ENCODE measurements around the gene TUBA4B. TPM values are rescaled to one million over a fixed set of nuclear protein-coding genes. Genes with fewer than 3 reads are reported as not detected.

TUBA4B gene
- total RNA-seq, result 0.25 TPM in 1 of 2 replicates, not detected in the other

- DNase-seq (ENCODE audit: low read depth), result no peak
Measured at GRCh38 chr2:219252900-219253752, at the start of gene TUBA4B. TSS of gene TUBA4B (plus strand) at chr2:219253243. CDS start at chr2:219253408, 165 bp downstream.

DNA sequence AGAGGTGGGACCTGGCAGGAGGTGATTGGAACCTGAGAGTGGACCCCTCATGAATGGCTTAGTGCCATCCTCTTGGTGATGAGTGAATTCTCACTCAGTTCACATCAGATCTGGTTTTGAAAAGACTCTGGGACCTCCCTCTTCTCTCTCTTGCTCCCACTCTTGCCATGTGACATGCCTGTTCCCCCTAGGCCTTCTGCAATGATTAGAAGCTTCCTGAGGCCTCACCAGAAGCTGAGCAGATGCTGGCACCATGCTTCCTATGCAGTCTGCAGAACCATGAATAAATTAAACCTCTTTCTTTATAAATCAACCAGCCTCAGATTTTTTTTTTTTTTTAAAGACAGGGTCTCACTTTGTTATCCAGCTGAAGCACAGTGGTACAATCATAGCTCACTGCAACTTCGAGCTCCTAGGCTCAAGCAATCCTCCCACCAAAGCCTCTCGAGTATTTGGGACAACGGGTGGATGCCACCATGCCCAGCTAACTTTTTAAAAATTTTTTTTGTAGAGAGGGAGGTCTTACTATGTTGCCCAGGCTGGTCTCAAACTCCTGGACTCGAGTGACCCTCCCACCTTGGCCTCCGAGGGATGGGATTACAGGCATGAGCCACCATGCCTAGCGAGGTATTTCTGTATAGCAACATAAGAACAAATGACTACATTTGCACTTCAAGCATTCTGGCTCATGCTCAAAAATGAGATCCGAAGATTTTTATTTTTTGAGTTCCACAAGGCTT, 48.4 kb upstream of the TUBA4B start:
- DNase-seq (ENCODE audit: low read depth), result no peak

- DNase-seq (ENCODE audit: low read depth), result no peak
Measured at GRCh38 chr2:219205165-219205538, 47.9 kb upstream of the TUBA4B start.

DNA sequence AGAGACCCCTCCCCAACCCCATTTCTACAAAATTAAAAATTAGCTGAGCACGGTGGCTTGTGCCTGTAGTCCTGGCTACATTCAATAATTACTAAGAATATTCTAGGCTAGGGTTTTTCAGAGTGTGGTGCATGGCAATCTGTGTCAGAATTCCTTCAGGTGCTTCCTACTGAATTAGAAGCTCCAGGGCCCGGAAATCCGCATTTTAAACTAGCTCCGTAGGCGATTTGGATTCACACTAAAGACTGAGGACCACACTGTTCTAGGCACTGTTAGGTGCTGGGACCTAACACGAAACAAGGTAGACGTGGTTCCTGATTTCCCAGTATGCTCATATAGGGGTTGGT, 47.1 kb upstream of the TUBA4B start:
- DNase-seq (ENCODE audit: low read depth), result no peak

DNA sequence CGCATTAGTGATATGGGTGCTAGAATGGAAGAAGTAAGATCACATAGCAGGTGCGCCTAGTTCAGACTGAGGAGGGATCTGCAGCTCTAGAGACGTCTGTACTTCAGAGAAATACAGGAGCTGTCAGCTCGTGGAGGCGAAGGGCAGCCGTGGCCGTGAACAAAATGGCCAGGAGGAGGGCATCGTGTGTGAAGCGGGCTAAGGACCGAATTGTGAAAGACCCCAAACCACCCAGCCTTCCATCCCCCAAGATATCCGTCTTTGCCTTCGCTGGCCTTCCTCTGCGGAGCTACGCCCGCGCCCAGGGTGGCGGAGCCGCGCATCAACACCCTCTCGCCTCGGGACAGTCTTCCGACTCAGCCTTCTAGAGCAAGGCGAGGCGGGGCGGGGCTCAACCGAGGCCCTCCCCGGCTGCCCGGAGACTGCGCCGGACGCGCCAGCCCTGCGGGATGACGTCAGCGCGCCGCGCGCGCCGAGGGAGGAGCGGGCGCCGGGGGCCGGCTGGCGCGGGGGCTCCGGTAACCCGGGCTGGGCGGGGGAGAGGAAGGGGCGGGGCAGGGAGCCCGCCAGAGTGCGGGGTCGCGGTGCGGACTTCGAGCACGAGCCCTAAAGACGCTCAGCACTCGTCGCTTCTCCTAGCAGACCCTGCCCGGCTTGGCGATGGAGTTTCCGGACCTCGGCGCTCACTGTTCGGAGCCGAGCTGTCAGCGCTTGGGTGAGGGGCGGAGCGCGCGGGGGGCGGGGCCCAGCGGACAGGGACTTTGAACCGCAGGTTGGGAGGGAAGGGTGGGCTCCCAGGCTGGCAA, 46.5 kb upstream of the TUBA4B start, which contains the start of gene ZFAND2B:
Gene ZFAND2B (plus strand): TSS at position 455 of the 806 bp plus-strand sequence. CDS start 206 bp downstream, at position 661.
- DNase-seq (ENCODE audit: low read depth), result peak; percentile 76

- DNase-seq (ENCODE audit: low read depth), result no peak
Measured at GRCh38 chr2:219207134-219207883, 45.7 kb upstream of the TUBA4B start.

- DNase-seq (ENCODE audit: low read depth), result peak; percentile 55
Measured at GRCh38 chr2:219207884-219208740, 44.9 kb upstream of the TUBA4B start.

GRCh38 chr2:219209236-219210195, 43.5 kb upstream of the TUBA4B start:
- DNase-seq (ENCODE audit: low read depth), result no peak

GRCh38 chr2:219210196-219210885, 42.7 kb upstream of the TUBA4B start:
- no peak for DNase-seq (ENCODE audit: low read depth)

- no peak for DNase-seq (ENCODE audit: low read depth)
Measured at GRCh38 chr2:219210886-219211362, 42.1 kb upstream of the TUBA4B start.

- no peak for DNase-seq (ENCODE audit: low read depth)
Measured at GRCh38 chr2:219213026-219213415, 40.0 kb upstream of the TUBA4B start.

GRCh38 chr2:219213486-219214071, 39.5 kb upstream of the TUBA4B start:
- no peak for DNase-seq (ENCODE audit: low read depth)

- DNase-seq (ENCODE audit: low read depth), result no peak
Measured at GRCh38 chr2:219214141-219214540, 38.9 kb upstream of the TUBA4B start.

- no peak for DNase-seq (ENCODE audit: low read depth)
Measured at GRCh38 chr2:219214786-219215185, 38.3 kb upstream of the TUBA4B start.

DNA sequence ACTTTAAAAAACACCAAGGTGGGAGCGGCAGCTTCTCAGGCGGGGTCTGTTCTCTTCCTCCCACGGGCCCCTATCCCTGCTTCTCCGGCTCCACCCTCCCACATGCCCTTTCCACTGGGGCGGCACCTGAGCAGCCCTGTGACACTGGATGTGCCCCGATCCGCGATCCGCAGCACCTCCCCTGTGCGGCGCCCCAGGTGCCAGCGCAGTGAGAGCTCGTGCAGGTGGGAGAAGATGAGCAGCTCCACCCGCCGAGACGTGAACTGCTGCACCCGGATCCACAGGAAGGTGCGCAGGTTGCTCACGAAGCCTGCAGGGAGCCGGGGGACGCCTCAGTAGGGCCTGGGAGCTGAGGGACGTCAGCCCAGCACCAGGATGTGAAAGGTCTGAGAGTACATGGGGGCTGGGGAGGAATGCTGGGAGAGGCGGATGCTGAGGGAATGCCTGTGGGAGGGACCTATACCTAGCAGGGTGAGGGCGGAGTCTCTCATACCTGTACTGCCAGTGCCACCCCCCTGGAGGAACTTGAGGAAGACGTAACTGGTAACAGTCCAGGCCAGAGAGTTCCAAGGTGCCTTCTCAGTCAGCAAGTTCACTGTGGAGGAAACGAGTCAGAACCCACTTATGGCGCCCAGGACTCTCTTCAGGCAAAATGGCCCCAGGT, 37.0 kb upstream of the TUBA4B start:
- no peak for DNase-seq (ENCODE audit: low read depth)

DNA sequence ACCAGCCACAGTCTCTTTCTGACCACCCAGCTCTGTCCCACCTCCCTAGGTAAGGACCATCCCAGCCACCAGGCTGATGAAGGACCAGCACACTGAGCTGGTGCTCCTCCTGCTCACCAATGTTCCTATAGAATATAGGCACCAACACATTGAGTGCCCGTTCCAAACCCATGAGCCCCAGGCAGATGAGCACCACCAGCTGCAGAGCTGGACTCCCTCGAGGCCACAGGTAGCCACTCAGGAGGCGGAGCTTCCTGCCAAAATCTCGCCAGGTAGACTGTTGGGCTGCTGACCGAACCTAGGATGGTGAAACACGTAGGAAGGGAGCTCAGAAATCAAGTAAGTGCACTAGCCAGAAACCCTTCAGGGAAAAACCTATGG, 36.5 kb upstream of the TUBA4B start:
- DNase-seq (ENCODE audit: low read depth), result no peak

- peak; percentile 39 for DNase-seq (ENCODE audit: low read depth)
Measured at GRCh38 chr2:219218217-219218731, 34.8 kb upstream of the TUBA4B start.

Measured in renal cortical epithelial cell (primary cell).